Osteocyte (in vitro differentiated cells): ENCODE results near the gene LRRC4C. TPM values are rescaled to one million over a fixed set of nuclear protein-coding genes. Genes with fewer than 3 reads are reported as not detected.

Source experiments
- DNase-seq: peaks from one replicate; pipeline ENCODE4 v3.0.0; 2021; ENCODE audit warnings: mixed read lengths; ENCODE audit not compliant: unreplicated experiment; ENCODE audit errors: extremely low spot score
- H3K27ac Mint-ChIP-seq: one replicate; pipeline ENCODE4 v1.8.0; 2021; ENCODE audit warnings: mild to moderate bottlenecking, mixed read lengths; ENCODE audit not compliant: unreplicated experiment
- H3K27me3 Mint-ChIP-seq: one replicate; pipeline ENCODE4 v1.8.0; 2021; ENCODE audit warnings: mixed read lengths; ENCODE audit not compliant: unreplicated experiment
- H3K36me3 Mint-ChIP-seq: one replicate; pipeline ENCODE4 v1.8.0; 2021; ENCODE audit warnings: mixed read lengths; ENCODE audit not compliant: unreplicated experiment
- H3K4me1 Mint-ChIP-seq: one replicate; pipeline ENCODE4 v1.8.0; 2021; ENCODE audit warnings: mixed read lengths; ENCODE audit not compliant: unreplicated experiment
- H3K4me3 Mint-ChIP-seq: one replicate; pipeline ENCODE4 v1.8.0; 2021; ENCODE audit warnings: mild to moderate bottlenecking, moderate library complexity, mixed read lengths; ENCODE audit not compliant: unreplicated experiment
- H3K9me3 Mint-ChIP-seq: one replicate; pipeline ENCODE4 v1.8.0; 2021; ENCODE audit warnings: mixed read lengths; ENCODE audit not compliant: unreplicated experiment
- total RNA-seq: library from RNA; stranded (reverse); gene quantifications from 2 replicates; pipeline ENCODE4 v1.2.1, GENCODE V29; 2021
- TF ChIP-seq, protein P1 (sequence below): fragments of 200-600 bp; sonication (generic); IDR thresholded peaks from 2 replicates; pipeline ENCODE4 v1.5.0; 2021; ENCODE audit warnings: antibody characterized with exemption, mild to moderate bottlenecking, moderate library complexity

Gene LRRC4C
- total RNA-seq, 1 donor from 2014 or later, result 0.16 TPM

- Mint-ChIP-seq H3K27me3 (peaks cover 58% of the 10 kb centered on the region), H3K36me3 (no peaks in the 10 kb centered on the region), H3K27ac (no peak overlapping the region), H3K4me1 (peaks cover 24% of the 10 kb centered on the region), H3K4me3 (no peak overlapping the region), H3K9me3 (no peaks in the 10 kb centered on the region)
- TF ChIP-seq, protein P1, sequence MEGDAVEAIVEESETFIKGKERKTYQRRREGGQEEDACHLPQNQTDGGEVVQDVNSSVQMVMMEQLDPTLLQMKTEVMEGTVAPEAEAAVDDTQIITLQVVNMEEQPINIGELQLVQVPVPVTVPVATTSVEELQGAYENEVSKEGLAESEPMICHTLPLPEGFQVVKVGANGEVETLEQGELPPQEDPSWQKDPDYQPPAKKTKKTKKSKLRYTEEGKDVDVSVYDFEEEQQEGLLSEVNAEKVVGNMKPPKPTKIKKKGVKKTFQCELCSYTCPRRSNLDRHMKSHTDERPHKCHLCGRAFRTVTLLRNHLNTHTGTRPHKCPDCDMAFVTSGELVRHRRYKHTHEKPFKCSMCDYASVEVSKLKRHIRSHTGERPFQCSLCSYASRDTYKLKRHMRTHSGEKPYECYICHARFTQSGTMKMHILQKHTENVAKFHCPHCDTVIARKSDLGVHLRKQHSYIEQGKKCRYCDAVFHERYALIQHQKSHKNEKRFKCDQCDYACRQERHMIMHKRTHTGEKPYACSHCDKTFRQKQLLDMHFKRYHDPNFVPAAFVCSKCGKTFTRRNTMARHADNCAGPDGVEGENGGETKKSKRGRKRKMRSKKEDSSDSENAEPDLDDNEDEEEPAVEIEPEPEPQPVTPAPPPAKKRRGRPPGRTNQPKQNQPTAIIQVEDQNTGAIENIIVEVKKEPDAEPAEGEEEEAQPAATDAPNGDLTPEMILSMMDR, result no peak
- DNase-seq, result no peak
Measured at GRCh38 chr11:40291329-40291728, 1168.1 kb downstream of the LRRC4C start.

DNA sequence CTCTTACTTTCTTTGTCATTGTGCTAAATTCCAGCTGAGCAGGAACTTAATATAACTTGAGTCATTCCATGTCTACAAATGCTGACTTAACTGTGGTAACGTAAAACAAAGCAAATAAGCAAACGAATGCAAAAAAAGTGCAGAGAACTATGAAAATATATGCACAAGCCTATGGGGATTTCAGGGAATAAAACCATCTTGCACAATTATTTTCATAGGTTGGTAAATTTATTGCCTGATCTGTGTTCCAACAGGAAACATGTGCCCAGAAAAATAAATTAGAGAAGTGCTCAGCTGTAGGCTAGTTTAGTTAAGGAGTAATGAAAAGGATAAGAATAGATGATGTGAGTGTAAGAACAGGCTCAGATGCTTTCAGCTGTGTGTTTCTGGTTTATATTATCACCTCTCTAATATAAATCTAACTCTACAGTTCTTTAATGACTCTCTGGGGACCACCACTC lies 1169.3 kb downstream of the LRRC4C start:
- no peaks in the 10 kb centered on the region for H3K9me3 Mint-ChIP-seq
- peaks cover 24% of the 10 kb centered on the region for H3K4me1 Mint-ChIP-seq
- H3K27me3 Mint-ChIP-seq, result peaks cover 49% of the 10 kb centered on the region
- no peak overlapping the region for H3K4me3 Mint-ChIP-seq
- peak overlapping the region; percentile 36 for H3K27ac Mint-ChIP-seq
- TF ChIP-seq, protein P1, result no peak
- no peaks in the 10 kb centered on the region for H3K36me3 Mint-ChIP-seq
- no peak for DNase-seq

- Mint-ChIP-seq H3K9me3 (no peaks in the 10 kb centered on the region), H3K36me3 (no peaks in the 10 kb centered on the region), H3K4me1 (peaks cover 24% of the 10 kb centered on the region), H3K4me3 (no peak overlapping the region), H3K27ac (no peak overlapping the region), H3K27me3 (peaks cover 51% of the 10 kb centered on the region)
- TF ChIP-seq, protein P1, result no peak
- DNase-seq, result no peak
Measured at GRCh38 chr11:40289370-40289769, 1170.1 kb downstream of the LRRC4C start.

- H3K27me3 Mint-ChIP-seq, result peaks cover 48% of the 10 kb centered on the region
- no peaks in the 10 kb centered on the region for H3K9me3 Mint-ChIP-seq
- H3K4me1 Mint-ChIP-seq, result peaks cover 16% of the 10 kb centered on the region
- H3K27ac Mint-ChIP-seq, result no peak overlapping the region
- TF ChIP-seq, protein P1, result no peak
- no peak for DNase-seq
- no peaks in the 10 kb centered on the region for H3K36me3 Mint-ChIP-seq
- H3K4me3 Mint-ChIP-seq, result no peak overlapping the region
Measured at GRCh38 chr11:40287916-40288803, 1171.3 kb downstream of the LRRC4C start.

- H3K4me1 Mint-ChIP-seq, result peaks cover 6% of the 10 kb centered on the region
- TF ChIP-seq, protein P1, result no peak
Measured at GRCh38 chr11:40286137-40286536, 1173.3 kb downstream of the LRRC4C start.

More at GRCh38 chr11:40286137-40286536, 1173.3 kb downstream of the LRRC4C start:
- Mint-ChIP-seq H3K36me3 (no peaks in the 10 kb centered on the region), H3K27ac (no peak overlapping the region), H3K9me3 (no peaks in the 10 kb centered on the region), H3K4me3 (no peak overlapping the region), H3K27me3 (peaks cover 39% of the 10 kb centered on the region)
- DNase-seq, result no peak
